ENCODE measurements around the gene CPEB1.
"Not testable (repeated sequence)": the region's sequence is repeated elsewhere in the genome, so short reads cannot be mapped to it uniquely, and the experiment has no call there.

CPEB1 gene

DNA sequence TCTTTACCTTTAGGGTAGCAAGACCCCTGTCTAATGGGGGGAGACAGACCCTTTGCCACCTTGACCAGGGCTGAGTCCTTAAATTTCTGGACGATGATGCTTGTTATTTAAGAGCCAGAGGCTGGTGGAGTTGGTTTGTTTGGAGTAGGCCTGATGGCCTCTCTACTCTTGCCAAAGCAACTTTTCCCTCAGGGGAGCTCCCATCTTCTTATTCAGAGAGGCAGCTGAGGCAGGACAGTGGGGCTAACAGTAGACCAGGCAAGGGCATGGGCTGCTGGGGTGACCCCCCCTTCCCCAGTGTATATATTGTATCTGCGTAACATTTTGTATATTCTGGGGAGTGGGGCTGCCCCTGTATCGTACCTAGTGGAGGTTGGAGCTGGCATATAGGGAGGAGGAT lies 117.2 kb downstream of the CPEB1 start:
- Histone ChIP-seq H3K36me3 (ENCODE audit: insufficient read depth, low read length) (no peaks in the 10 kb centered on the region), H3K79me2 (ENCODE audit: control insufficient read depth, insufficient read depth, low read length, unreplicated experiment) (no peaks in the 10 kb centered on the region), H3K27ac (ENCODE audit: low read depth, low read length) (no peak overlapping the region), H2AFZ (ENCODE audit: low read length, unreplicated experiment) (no peak overlapping the region), H3K4me3 (ENCODE audit: low read depth, low read length) (no peak overlapping the region), H3K4me1 (ENCODE audit: control insufficient read depth, insufficient read depth, low read length, unreplicated experiment) (no peaks in the 10 kb centered on the region), H3K27me3 (ENCODE audit: insufficient read depth, low read length) (no peaks in the 10 kb centered on the region)

DNA sequence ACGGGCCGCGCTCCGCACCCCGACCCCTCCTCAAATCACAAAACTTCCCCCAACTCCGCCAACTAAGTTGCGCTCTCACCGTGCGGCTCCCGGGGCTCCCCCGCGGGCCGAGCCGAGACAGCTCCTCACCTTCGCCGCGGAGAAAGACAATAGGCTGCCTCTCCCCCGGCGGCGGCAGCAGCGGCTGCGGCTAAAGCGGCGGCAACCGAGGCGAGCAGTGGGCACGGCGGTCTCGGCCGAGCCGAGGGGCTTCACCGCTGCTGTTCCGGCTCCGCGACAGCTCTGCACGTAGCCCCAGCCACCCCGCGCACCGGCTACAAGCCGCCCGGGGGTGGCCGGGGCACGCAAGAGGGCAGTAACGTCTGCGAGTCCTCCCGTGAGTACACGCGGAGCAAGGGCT lies 133.6 kb downstream of the CPEB1 start:
- not testable (repeated sequence) for H3K27ac ChIP-seq (ENCODE audit: low read depth, low read length); H3K27me3 ChIP-seq (ENCODE audit: insufficient read depth, low read length); H3K36me3 ChIP-seq (ENCODE audit: insufficient read depth, low read length)

DNA sequence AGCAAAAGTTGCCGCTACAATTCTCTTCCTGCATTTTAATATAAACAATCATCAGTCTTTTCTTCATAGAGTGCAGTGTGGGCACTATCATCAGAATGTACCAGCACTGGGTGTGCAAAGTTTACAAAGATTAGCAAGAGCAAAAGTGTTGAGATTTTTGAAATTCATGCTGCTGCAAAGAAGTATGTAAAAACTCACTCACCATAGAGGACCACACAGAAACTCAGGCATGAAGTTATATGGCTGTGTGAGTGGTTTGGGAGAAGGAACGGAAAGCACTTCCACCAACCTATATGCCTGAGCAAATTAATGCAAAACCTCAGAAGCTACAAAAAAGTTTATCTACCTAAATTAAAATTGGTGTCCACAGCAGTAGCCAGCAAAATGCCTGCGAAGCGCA lies 139.5 kb downstream of the CPEB1 start:
- not testable (repeated sequence) for H3K36me3 ChIP-seq (ENCODE audit: insufficient read depth, low read length); H3K27ac ChIP-seq (ENCODE audit: low read depth, low read length); H3K4me3 ChIP-seq (ENCODE audit: low read depth, low read length); H3K79me2 ChIP-seq (ENCODE audit: control insufficient read depth, insufficient read depth, low read length, unreplicated experiment); H3K27me3 ChIP-seq (ENCODE audit: insufficient read depth, low read length); H3K4me1 ChIP-seq (ENCODE audit: control insufficient read depth, insufficient read depth, low read length, unreplicated experiment); H2AFZ ChIP-seq (ENCODE audit: low read length, unreplicated experiment)

More for the DNA sequence above, 133.6 kb downstream of the CPEB1 start:
- not testable (repeated sequence) for H3K4me3 ChIP-seq (ENCODE audit: low read depth, low read length); H2AFZ ChIP-seq (ENCODE audit: low read length, unreplicated experiment); H3K4me1 ChIP-seq (ENCODE audit: control insufficient read depth, insufficient read depth, low read length, unreplicated experiment); H3K79me2 ChIP-seq (ENCODE audit: control insufficient read depth, insufficient read depth, low read length, unreplicated experiment)

DNA sequence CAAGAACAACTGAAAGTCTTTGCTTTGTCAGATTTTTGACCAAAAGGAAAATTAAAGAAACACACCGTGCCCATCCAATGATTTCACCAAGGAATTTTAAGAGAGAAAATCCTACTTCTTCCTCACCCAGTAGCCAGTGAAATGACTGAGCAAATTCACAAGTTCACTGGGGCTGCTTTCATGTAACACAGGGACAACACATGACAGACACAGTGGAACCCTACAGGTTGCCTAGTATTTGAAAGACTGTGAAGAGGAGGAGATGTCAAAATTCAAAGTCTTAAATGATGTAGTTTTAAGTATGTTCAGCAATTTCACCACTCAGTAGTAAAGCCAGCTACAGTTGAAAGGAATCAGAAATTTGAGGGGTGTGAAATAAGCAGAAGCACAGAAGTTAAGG lies 140.1 kb downstream of the CPEB1 start:
- not testable (repeated sequence) for H2AFZ ChIP-seq (ENCODE audit: low read length, unreplicated experiment); H3K4me1 ChIP-seq (ENCODE audit: control insufficient read depth, insufficient read depth, low read length, unreplicated experiment); H3K4me3 ChIP-seq (ENCODE audit: low read depth, low read length); H3K36me3 ChIP-seq (ENCODE audit: insufficient read depth, low read length); H3K79me2 ChIP-seq (ENCODE audit: control insufficient read depth, insufficient read depth, low read length, unreplicated experiment); H3K27ac ChIP-seq (ENCODE audit: low read depth, low read length); H3K27me3 ChIP-seq (ENCODE audit: insufficient read depth, low read length)

DNA sequence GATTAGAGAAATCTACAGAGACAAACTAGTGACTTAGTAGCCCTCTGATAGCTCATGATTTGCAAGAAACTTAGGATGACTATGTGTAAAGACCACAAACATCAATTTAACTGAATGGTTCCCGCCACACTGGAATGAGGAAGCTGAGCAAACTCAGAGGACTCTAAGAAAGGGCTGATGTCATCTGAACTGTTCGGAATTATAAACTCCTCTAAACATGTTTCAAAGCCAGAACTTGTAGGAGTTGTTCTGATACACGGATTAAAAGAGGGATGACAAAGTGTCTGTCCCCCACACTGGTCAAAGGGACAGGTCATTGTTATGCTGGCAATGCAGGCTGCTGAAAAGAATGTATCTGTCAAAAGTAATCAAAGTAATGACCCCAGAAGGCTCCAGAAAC lies 141.3 kb downstream of the CPEB1 start:
- H3K79me2 ChIP-seq (ENCODE audit: control insufficient read depth, insufficient read depth, low read length, unreplicated experiment); H3K27me3 ChIP-seq (ENCODE audit: insufficient read depth, low read length); H3K27ac ChIP-seq (ENCODE audit: low read depth, low read length); H3K4me1 ChIP-seq (ENCODE audit: control insufficient read depth, insufficient read depth, low read length, unreplicated experiment); H2AFZ ChIP-seq (ENCODE audit: low read length, unreplicated experiment); H3K4me3 ChIP-seq (ENCODE audit: low read depth, low read length); H3K36me3 ChIP-seq (ENCODE audit: insufficient read depth, low read length): not testable (repeated sequence)

- not testable (repeated sequence) for H3K4me1 ChIP-seq (ENCODE audit: control insufficient read depth, insufficient read depth, low read length, unreplicated experiment); H3K4me3 ChIP-seq (ENCODE audit: low read depth, low read length); H3K36me3 ChIP-seq (ENCODE audit: insufficient read depth, low read length); H3K27ac ChIP-seq (ENCODE audit: low read depth, low read length); H2AFZ ChIP-seq (ENCODE audit: low read length, unreplicated experiment); H3K79me2 ChIP-seq (ENCODE audit: control insufficient read depth, insufficient read depth, low read length, unreplicated experiment); H3K27me3 ChIP-seq (ENCODE audit: insufficient read depth, low read length)
These were observed 143.1 kb downstream of the CPEB1 start for GRCh38 chr15:82504074-82504473.

GRCh38 chr15:82502700-82503339 lies 144.3 kb downstream of the CPEB1 start:
- not testable (repeated sequence) for H3K36me3 ChIP-seq (ENCODE audit: insufficient read depth, low read length); H3K27me3 ChIP-seq (ENCODE audit: insufficient read depth, low read length); H3K4me3 ChIP-seq (ENCODE audit: low read depth, low read length); H3K79me2 ChIP-seq (ENCODE audit: control insufficient read depth, insufficient read depth, low read length, unreplicated experiment); H3K27ac ChIP-seq (ENCODE audit: low read depth, low read length); H3K4me1 ChIP-seq (ENCODE audit: control insufficient read depth, insufficient read depth, low read length, unreplicated experiment); H2AFZ ChIP-seq (ENCODE audit: low read length, unreplicated experiment)

DNA sequence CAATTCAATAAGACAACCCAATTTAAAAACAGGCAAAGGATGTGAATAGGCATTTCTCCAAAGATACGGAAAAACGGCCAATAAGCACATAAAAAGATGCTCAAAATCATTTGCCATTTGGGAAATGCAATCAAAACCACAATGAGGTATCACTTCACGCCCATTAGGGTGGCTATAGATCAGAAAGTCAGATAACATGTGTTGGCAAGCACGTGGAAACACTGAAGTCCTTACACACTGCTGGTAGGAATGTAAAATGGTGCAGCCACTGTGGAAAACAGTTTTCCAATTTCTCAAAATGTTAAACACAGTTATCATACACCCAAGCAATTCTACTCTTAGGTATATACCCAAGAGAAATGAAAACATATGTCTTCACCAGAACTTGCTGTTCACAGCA lies 146.4 kb downstream of the CPEB1 start:
- not testable (repeated sequence) for H2AFZ ChIP-seq (ENCODE audit: low read length, unreplicated experiment); H3K4me1 ChIP-seq (ENCODE audit: control insufficient read depth, insufficient read depth, low read length, unreplicated experiment); H3K27me3 ChIP-seq (ENCODE audit: insufficient read depth, low read length); H3K4me3 ChIP-seq (ENCODE audit: low read depth, low read length); H3K27ac ChIP-seq (ENCODE audit: low read depth, low read length); H3K36me3 ChIP-seq (ENCODE audit: insufficient read depth, low read length); H3K79me2 ChIP-seq (ENCODE audit: control insufficient read depth, insufficient read depth, low read length, unreplicated experiment)

DNA sequence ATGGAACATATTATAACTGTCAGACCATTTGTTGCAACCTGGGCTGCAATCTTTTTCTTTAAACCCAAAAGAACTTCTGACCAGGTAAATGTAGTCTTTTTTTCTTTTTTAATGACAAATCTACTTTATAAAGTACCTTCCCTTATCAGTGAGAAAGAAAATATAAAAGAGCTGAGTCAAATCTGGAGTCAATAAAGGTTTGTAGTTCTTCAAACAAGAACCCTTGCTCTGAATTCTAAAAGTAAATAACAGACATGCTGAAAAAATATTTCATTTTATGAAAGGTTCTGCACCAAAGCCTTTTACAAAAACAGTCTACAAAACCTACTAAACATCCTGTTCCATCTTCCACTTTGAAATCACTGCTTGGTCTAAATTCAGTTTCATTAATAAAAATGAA lies 149.2 kb downstream of the CPEB1 start:
- H2AFZ ChIP-seq (ENCODE audit: low read length, unreplicated experiment); H3K36me3 ChIP-seq (ENCODE audit: insufficient read depth, low read length); H3K4me1 ChIP-seq (ENCODE audit: control insufficient read depth, insufficient read depth, low read length, unreplicated experiment); H3K27ac ChIP-seq (ENCODE audit: low read depth, low read length); H3K4me3 ChIP-seq (ENCODE audit: low read depth, low read length); H3K27me3 ChIP-seq (ENCODE audit: insufficient read depth, low read length); H3K79me2 ChIP-seq (ENCODE audit: control insufficient read depth, insufficient read depth, low read length, unreplicated experiment): not testable (repeated sequence)

Data from ACC112 (cell line).